HG03135 (cell line): ENCODE measurements around the gene PDE4B.
A peak's percentile ranks its signal among the peaks of the same experiment; 100 is the strongest.

Experiments used
- ATAC-seq: cut with Tn5 transposase; IDR thresholded peaks from one replicate; pipeline ENCODE4 v1.9.1; 2021; ENCODE audit warnings: mild to moderate bottlenecking, moderate library complexity; ENCODE audit not compliant: unreplicated experiment

Gene PDE4B

GRCh38 chr1:66325594-66326380, 533.1 kb downstream of the PDE4B start:
- no peak for ATAC-seq

DNA sequence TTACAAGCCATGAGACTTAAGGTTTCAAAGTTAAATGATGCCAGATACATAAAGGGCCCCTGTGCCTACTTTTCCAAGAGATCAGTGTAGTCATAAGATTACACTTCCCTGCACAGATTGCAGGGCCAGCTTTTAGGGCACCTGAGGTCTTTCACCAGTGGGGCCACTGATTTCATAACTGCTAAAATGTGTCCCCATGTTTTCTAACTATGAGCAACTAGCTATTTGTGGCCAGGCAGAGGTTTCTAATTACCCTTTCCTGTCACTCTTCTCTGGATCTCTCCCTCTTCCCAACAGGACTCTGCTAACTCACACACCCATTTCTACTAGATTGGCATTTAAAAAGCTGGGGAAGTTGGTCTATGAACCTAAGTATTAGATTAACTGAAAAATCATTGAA, 534.2 kb downstream of the PDE4B start:
- no peak for ATAC-seq

- ATAC-seq, result no peak
Measured at GRCh38 chr1:66327588-66327987, 534.9 kb downstream of the PDE4B start.

- ATAC-seq, result no peak
Measured at GRCh38 chr1:66328896-66329295, 536.2 kb downstream of the PDE4B start.

- ATAC-seq, result no peak
Measured at GRCh38 chr1:66330722-66331141, 538.0 kb downstream of the PDE4B start.

DNA sequence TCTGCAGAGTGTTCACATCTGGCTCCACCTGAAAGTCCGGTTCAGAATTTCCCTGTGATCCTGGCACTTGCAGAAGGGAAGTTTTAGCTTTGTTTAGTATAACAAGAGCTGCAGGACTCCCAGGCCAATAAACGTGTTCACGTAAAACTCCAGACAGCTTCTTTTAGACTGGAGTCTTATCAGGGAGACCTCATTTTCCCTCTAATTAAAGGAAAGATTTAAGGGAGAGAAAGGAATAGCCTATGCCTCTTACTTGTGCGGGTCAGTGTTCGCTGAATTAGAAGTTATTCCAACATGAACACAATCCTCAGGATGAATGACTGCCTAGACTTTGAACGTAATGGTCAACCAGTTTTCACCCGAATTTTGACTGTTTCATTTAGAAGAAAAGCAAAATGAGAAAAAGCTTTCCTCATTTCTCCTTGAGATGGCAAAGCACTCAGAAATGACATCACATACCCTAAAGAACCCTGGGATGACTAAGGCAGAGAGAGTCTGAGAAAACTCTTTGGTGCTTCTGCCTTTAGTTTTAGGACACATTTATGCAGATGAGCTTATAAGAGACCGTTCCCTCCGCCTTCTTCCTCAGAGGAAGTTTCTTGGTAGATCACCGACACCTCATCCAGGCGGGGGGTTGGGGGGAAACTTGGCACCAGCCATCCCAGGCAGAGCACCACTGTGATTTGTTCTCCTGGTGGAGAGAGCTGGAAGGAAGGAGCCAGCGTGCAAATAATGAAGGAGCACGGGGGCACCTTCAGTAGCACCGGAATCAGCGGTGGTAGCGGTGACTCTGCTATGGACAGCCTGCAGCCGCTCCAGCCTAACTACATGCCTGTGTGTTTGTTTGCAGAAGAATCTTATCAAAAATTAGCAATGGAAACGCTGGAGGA, 539.2 kb downstream of the PDE4B start:
- peak; percentile 20 for ATAC-seq

DNA sequence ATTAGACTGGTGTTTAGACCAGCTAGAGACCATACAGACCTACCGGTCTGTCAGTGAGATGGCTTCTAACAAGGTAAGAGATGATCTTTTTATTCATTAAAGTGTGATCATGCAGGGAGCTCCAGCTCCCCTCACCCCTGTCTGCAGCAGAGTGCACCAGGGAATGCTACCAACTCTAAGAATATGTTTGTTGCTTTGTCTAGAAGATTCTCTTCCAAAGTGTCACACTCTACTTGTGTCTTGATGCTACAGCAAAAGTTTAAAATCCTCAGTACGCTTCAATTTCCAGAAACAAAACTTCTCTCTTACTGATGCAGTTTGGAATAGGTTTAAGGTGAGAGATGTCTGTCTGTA, 539.8 kb downstream of the PDE4B start:
- no peak for ATAC-seq

- no peak for ATAC-seq
Measured at GRCh38 chr1:66333466-66334199, 540.9 kb downstream of the PDE4B start.

DNA sequence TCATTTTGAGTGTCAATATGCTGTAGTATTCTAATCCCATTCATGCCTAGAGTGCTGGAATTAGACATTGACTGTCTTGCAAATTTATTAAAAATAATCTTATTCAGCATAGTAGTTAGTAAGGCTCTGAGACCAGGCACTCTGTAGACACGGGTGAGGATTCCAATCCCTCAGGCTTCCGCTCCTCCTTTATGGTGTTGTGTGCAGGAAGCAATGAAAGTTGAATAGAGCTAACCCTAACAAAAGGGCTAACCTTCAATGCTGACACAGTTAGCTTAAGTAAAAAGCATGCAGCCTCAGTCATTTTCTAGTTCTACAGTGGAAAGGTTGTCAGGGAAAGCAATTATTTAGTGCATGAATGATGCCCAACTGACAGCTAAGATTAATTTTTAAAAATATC, 541.6 kb downstream of the PDE4B start:
- no peak for ATAC-seq

- no peak for ATAC-seq
Measured at GRCh38 chr1:66335125-66335524, 542.4 kb downstream of the PDE4B start.

DNA sequence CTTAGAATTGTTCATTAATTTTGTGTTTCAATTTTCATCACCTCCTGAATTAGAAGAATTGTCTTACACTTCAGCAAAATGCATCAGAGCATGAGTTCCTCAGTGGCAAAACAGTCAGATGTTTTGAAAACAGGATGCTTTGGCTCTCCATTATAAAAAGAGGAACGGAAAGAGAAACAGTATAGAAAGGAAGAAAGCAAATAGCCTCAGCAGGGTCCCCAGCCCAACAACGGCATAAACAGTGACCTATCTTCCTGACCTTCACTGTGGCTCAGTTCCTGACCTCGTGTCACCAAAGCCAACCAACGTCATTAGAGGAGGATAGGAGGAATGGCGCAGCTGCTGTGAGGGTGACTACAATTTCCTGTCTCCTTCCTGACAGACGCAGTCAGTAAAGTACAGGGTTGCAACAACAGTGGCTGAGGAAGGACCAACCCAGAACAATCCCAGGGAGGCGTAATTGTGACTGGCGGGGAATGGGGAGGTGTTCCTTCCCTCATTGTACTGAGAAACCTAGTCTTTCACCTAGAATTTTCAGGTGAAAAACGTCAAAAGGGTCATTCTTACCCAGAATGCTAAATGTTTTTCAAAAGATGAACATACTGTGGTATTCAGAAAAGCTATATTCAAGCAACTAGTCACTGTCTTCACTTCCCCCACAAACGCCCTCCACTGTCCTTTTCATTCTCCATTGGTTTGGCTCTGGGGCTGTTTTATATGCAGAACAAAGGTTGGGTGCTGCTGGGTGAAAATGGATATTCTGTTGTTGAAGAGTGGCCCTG, 543.4 kb downstream of the PDE4B start:
- ATAC-seq, result peak; percentile 83

- no peak for ATAC-seq
Measured at GRCh38 chr1:66336641-66336990, 543.9 kb downstream of the PDE4B start.

- ATAC-seq, result no peak
Measured at GRCh38 chr1:66337249-66337648, 544.6 kb downstream of the PDE4B start.

GRCh38 chr1:66339944-66340343, 547.2 kb downstream of the PDE4B start:
- no peak for ATAC-seq

- ATAC-seq, result no peak
Measured at GRCh38 chr1:66341446-66342089, 548.9 kb downstream of the PDE4B start.

DNA sequence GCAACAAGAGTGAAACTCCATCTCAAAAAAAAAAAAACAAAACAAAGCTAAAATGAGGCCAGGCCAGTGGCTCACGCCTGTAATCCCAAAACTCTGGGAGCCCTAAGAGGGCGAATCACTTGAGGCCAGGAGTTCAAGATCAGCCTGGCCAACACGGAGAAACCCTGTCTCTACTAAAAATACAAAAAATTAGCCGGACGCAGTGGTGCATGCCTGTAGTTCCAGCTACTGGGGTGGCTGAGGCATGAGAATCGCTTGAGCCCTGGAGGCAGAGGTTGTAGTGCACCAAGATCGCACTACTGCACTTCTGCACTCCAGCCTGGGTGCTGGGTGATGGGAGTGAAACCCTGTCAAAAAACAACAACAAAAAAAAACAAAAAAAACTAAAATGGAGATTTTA, 550.0 kb downstream of the PDE4B start:
- no peak for ATAC-seq

GRCh38 chr1:66343569-66344325, 551.1 kb downstream of the PDE4B start:
- no peak for ATAC-seq

- no peak for ATAC-seq
Measured at GRCh38 chr1:66346057-66346795, 553.5 kb downstream of the PDE4B start.

DNA sequence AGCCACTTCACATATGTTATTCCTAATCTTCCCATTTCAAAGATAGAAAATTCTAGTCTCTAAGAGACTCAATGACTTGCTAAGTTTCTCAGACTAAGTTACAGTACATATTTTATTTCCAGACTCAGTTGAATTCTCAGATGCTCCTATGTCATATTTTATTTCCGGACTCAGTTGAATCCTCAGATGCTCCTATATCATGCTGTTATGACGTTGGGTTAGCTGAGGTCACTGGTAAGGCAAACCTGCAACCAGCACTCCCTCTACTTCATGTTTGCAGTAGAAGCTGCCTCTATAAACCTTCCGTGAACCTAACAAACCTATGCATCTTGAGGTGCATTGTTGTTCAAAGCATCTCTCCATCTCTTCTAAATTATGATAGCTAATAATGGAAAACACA, 554.2 kb downstream of the PDE4B start:
- ATAC-seq, result no peak
